CD4-positive, alpha-beta T cell (primary cell): Measurements from ENCODE around the gene CDC42EP3. TPM values are rescaled to one million over a fixed set of nuclear protein-coding genes. Genes with fewer than 3 reads are reported as not detected.

Experiments used
- ATAC-seq: fragments of 200-7000 bp; cut with Tn5 transposase; one replicate; pipeline ENCODE4 v1.10.0; 2022; ENCODE audit warnings: mild to moderate bottlenecking; ENCODE audit not compliant: poor library complexity
- CTCF ChIA-PET: fragments of 350-600 bp; sonication (Branson Sonifier 250); formaldehyde crosslinking; loops from one replicate; lab custom pipeline; 2021; ENCODE audit warnings: antibody characterized with exemption, inconsistent platforms; lab: Charles Lee
- POLR2A ChIA-PET: fragments of 350-600 bp; sonication (Branson Sonifier 250); formaldehyde crosslinking; loops from one replicate; lab custom pipeline; 2021; ENCODE audit warnings: antibody characterized with exemption, inconsistent platforms; lab: Charles Lee
- DNase-seq, 14 experiments: peaks; one replicate each; pipeline ENCODE4 v3.0.0-alpha.2; 2013 to 2020; ENCODE audit warnings: mixed read lengths in 2 of 14
- H3K27ac ChIP-seq, 2 donors: one replicate each; pipeline versions ENCODE4 v1.5.1 to v1.7.0; 2013; ENCODE audit warnings: low read length in 2 of 2, low read depth in 1 of 2, mild to moderate bottlenecking in 1 of 2
- H3K27me3 ChIP-seq, 2 experiments: 1 replicate in 1 of 2; 2 replicates in 1 of 2; pipeline versions ENCODE4 v1.6.1 to v1.7.0; 2013; ENCODE audit warnings: low read length in 2 of 2, control low read depth in 1 of 2, mild to moderate bottlenecking in 1 of 2, moderate library complexity in 1 of 2; ENCODE audit not compliant: insufficient read depth in 2 of 2, control insufficient read depth in 1 of 2
- H3K36me3 ChIP-seq: one replicate; pipeline ENCODE4 v1.6.1; 2013; ENCODE audit warnings: low read length, control low read depth; ENCODE audit not compliant: insufficient read depth
- H3K4me1 ChIP-seq: one replicate; pipeline ENCODE4 v1.6.1; 2013; ENCODE audit warnings: low read length, control low read depth; ENCODE audit not compliant: insufficient read depth
- H3K4me3 ChIP-seq: one replicate; pipeline ENCODE4 v1.5.1; 2013; ENCODE audit warnings: mild to moderate bottlenecking, low read length, moderate library complexity
- H3K9me3 ChIP-seq, 2 experiments: 1 replicate in 1 of 2; 2 replicates in 1 of 2; pipeline versions ENCODE4 v1.6.1 to v1.7.0; 2013; ENCODE audit warnings: low read length in 2 of 2, mild to moderate bottlenecking in 2 of 2, control low read depth in 1 of 2, moderate library complexity in 1 of 2; ENCODE audit not compliant: control insufficient read depth in 1 of 2, insufficient read depth in 1 of 2
- H3K27ac Mint-ChIP-seq: one replicate; pipeline ENCODE4 v1.8.0; 2020; ENCODE audit warnings: mixed read lengths
- H3K27me3 Mint-ChIP-seq: one replicate; pipeline ENCODE4 v1.8.0; 2021; ENCODE audit warnings: mixed read lengths
- H3K36me3 Mint-ChIP-seq: one replicate; pipeline ENCODE4 v1.8.0; 2021; ENCODE audit warnings: low read depth, mixed read lengths
- H3K4me1 Mint-ChIP-seq: one replicate; pipeline ENCODE4 v1.8.0; 2021; ENCODE audit warnings: low read depth, mixed read lengths
- H3K4me3 Mint-ChIP-seq: one replicate; pipeline ENCODE4 v1.8.0; 2020; ENCODE audit warnings: mild to moderate bottlenecking, mixed read lengths
- H3K9me3 Mint-ChIP-seq: one replicate; pipeline ENCODE4 v1.8.0; 2020; ENCODE audit warnings: mixed read lengths
- intact Hi-C, 2 experiments: fragments of 100-400 bp; cut with DNase I in 1 of 2; cut with micrococcal nuclease in 1 of 2; formaldehyde crosslinking; loops; one replicate each; pipeline versions ENCODE4 v1.15.1 to v1.9.0; 2023 to 2025; cut with DNase I, micrococcal nuclease
- total RNA-seq, 174 experiments: library from RNA in 2 of 174; stranded (reverse) in 2 of 174; gene quantifications; one replicate each; pipeline ENCODE4 v1.2.3 and lab custom pipeline; 2021 to 2026
- TF ChIP-seq, protein P1 (sequence below): fragments of 200-600 bp; IDR thresholded peaks from one replicate; pipeline ENCODE4 v1.8.0; 2022; ENCODE audit warnings: antibody characterized with exemption, mild to moderate bottlenecking

CDC42EP3 gene
- total RNA-seq, 2 experiments from 2014 or later = 20.6 to 24.1 TPM

DNA sequence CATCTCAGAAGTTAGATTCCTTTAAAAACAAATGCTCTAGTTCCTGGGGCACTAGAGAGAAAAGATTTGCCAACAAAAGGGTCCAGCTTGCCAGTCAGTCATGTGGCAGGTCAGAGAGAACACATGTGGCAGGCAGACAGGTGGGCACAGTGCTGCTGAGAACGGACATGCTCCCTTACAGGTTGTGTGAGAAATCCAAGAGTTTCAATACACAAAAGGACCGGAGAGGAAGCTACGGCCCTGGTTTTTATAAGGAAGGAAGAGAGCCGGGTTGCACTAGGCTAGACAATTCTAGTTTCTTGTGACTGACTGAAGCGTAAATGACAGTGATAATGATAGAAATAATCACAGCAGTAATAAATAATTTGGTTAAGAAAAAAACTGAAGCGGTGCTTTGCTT is 18.3 kb downstream of the CDC42EP3 start:
- Histone ChIP-seq H3K4me1 (peaks cover 89% of the 10 kb centered on the region), H3K27ac (peak overlapping the region in 1 of 2 donors; percentile 55), H3K27me3 (no peaks in the 10 kb centered on the region), H3K4me3 (no peak overlapping the region), H3K9me3 (peaks cover 0 to 7% of the 10 kb centered on the region in 2 experiments), H3K36me3 (peaks cover 19% of the 10 kb centered on the region)
- TF ChIP-seq, protein P1, sequence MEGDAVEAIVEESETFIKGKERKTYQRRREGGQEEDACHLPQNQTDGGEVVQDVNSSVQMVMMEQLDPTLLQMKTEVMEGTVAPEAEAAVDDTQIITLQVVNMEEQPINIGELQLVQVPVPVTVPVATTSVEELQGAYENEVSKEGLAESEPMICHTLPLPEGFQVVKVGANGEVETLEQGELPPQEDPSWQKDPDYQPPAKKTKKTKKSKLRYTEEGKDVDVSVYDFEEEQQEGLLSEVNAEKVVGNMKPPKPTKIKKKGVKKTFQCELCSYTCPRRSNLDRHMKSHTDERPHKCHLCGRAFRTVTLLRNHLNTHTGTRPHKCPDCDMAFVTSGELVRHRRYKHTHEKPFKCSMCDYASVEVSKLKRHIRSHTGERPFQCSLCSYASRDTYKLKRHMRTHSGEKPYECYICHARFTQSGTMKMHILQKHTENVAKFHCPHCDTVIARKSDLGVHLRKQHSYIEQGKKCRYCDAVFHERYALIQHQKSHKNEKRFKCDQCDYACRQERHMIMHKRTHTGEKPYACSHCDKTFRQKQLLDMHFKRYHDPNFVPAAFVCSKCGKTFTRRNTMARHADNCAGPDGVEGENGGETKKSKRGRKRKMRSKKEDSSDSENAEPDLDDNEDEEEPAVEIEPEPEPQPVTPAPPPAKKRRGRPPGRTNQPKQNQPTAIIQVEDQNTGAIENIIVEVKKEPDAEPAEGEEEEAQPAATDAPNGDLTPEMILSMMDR = no peak
- Mint-ChIP-seq H3K36me3 (peaks cover 40% of the 10 kb centered on the region), H3K27me3 (no peaks in the 10 kb centered on the region), H3K27ac (peak overlapping the region; percentile 81), H3K4me3 (peak overlapping the region; percentile 30), H3K9me3 (no peaks in the 10 kb centered on the region), H3K4me1 (peaks cover 93% of the 10 kb centered on the region)
- ATAC-seq (no peak), DNase-seq (no peak)
- intact Hi-C loops = loop anchor here in 1 of 2 experiments (2.0 kb wide), 1 partner anchor 14 kb away; no protein-coding TSS in a partner anchor
- ChIA-PET POLR2A (interaction anchor here (1.3 to 3.2 kb wide), 5 partner anchors 9 to 53 kb away, joined by 3 to 16 read pairs (median 12); partner anchors contain the start of gene CDC42EP3), CTCF (interaction anchor here (0.7 to 1.6 kb wide), 3 partner anchors 10 to 54 kb away, joined by 3 to 4 read pairs (median 3); no protein-coding TSS in a partner anchor)

DNA sequence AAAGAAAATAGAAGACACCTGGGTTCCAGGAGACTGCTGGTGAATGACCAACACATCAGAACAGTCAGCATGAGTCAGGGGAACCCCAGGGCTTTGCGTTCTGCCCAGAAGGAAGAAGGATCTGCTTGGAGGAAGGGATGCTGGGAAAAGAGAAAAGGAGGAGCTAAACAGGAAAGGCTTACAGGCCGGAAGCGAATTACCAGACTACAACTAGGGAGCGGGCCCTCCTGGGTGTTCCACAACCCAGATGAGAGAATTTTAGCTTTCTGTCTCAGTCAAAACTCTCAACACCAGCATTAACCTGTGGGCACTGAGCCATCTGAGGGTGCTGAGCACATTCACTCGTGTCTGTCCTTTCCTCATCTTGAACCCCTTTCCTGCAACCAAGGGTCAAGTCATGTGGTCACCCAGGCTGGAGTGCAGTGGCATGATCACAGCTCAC is 19.2 kb downstream of the CDC42EP3 start:
- CTCF ChIA-PET = interaction anchor here (1.0 to 1.6 kb wide), 2 partner anchors 9 to 53 kb away, joined by 3 to 4 read pairs; no protein-coding TSS in a partner anchor
- no peak overlapping the region for H3K27ac ChIP-seq
- H3K4me3 ChIP-seq = no peak overlapping the region
- no peaks in the 10 kb centered on the region for H3K9me3 Mint-ChIP-seq
- POLR2A ChIA-PET = interaction anchor here (0.8 to 3.2 kb wide), 5 partner anchors 10 to 52 kb away, joined by 3 to 16 read pairs (median 4); partner anchors contain the start of gene CDC42EP3
- no peak for DNase-seq
- peaks cover 93% of the 10 kb centered on the region for H3K4me1 Mint-ChIP-seq
- TF ChIP-seq, protein P1 = no peak
- intact Hi-C loops = loop anchor here in 1 of 2 experiments (2.0 kb wide), 1 partner anchor 15 kb away; no protein-coding TSS in a partner anchor
- peak overlapping the region; percentile 81 for H3K27ac Mint-ChIP-seq
- H3K36me3 Mint-ChIP-seq = peaks cover 49% of the 10 kb centered on the region
- H3K4me1 ChIP-seq = peaks cover 89% of the 10 kb centered on the region
- H3K27me3 Mint-ChIP-seq = no peaks in the 10 kb centered on the region
- H3K27me3 ChIP-seq = no peaks in the 10 kb centered on the region
- peaks cover 0 to 8% of the 10 kb centered on the region in 2 experiments for H3K9me3 ChIP-seq
- no peak overlapping the region for H3K4me3 Mint-ChIP-seq
- H3K36me3 ChIP-seq = peaks cover 24% of the 10 kb centered on the region
- no peak for ATAC-seq

DNA sequence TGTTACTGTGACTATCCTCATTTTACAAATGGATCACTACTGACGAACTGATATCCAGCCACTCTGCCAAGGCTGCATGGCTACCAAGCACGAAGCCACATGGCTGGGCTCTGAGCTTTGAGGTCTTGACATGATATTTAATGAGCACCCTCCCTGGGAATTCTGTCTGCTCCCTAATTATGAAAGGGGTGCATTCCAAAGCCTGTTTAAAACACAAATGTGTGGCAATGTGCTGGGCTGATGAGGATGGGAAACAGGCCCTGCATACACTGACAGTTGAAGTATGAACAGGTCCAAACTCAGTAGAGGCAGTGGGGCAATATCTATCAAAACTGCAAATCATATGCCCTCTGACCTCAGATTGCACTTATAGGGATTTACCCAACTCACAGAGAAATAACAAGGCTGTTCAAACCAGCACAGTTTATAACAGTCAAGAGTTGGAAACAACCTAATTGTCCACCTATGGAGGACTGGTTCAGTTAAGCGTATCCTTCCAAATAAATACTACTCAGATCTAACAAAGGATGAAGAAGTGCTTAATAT is 20.8 kb downstream of the CDC42EP3 start:
- Mint-ChIP-seq H3K9me3 (no peaks in the 10 kb centered on the region), H3K27me3 (no peaks in the 10 kb centered on the region), H3K4me1 (peaks cover 93% of the 10 kb centered on the region), H3K4me3 (peak overlapping the region; percentile 9), H3K27ac (peak overlapping the region; percentile 79), H3K36me3 (peaks cover 61% of the 10 kb centered on the region)
- Histone ChIP-seq H3K9me3 (peaks cover 0 to 12% of the 10 kb centered on the region in 2 experiments), H3K36me3 (peaks cover 33% of the 10 kb centered on the region), H3K27me3 (no peaks in the 10 kb centered on the region), H3K27ac (peak overlapping the region in 1 of 2 donors; percentile 42), H3K4me1 (peaks cover 85% of the 10 kb centered on the region), H3K4me3 (no peak overlapping the region)
- CTCF ChIA-PET = interaction anchor here (0.8 kb wide), 1 partner anchor 255 kb away, joined by 3 read pairs; no protein-coding TSS in a partner anchor
- intact Hi-C loops = no loop called here
- TF ChIP-seq, protein P1 = no peak
- ATAC-seq (no peak), DNase-seq (no peak)
- POLR2A ChIA-PET = interaction anchor here (1.1 to 4.2 kb wide), 2 partner anchors 20 to 51 kb away, joined by 3 to 43 read pairs; partner anchors contain the start of gene CDC42EP3
